Measurements from ENCODE around the gene PTPRN2.

DNA sequence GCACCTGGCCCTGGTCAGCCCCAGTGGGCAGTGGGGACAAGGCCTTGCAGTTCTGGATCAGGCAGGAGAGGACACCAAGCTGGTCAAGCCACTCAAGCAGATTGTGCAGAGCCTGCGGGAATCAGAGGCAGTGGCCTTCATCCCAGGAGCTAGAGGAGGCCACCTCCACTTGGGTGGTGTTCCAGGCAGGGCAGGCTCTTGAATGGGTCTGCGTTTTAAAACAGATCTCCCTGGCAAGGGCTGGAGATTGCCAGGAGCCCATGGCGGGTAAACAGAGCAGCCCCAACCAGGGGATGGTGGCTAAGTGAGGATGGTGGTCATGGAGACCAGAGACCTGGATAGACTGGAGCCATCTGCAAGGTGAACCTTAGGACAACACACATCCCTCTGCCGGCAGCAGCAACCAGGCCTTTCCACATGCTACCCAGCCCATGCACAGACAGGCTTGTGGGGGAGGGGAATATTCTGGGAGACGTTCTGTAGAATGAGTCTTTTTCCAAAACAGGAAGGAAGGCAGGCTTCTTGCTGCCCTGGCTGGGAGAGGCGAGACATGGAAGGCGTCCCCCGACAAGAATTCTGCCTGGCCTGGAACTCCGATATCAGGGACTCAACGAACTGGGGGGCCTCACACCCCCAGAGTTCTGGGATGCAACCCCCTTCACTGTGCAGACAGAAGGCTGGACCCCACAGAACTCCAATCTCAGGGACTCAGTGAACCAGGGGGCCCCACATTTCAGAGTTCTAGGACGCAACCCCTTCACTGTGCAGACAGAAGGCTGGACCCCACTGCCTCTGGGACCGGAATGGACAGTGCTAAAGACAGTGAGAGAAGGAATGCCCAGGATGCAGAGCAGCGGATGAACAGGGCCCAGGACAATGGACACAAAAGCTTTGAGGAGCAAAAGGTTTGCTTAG is 264.8 kb downstream of the PTPRN2 start:
- no peak for TF ChIP-seq EZH2 (IDR thresholded peaks at IDR 0.05; ENCODE audit: low read depth)
- TF ChIP-seq, protein P1, sequence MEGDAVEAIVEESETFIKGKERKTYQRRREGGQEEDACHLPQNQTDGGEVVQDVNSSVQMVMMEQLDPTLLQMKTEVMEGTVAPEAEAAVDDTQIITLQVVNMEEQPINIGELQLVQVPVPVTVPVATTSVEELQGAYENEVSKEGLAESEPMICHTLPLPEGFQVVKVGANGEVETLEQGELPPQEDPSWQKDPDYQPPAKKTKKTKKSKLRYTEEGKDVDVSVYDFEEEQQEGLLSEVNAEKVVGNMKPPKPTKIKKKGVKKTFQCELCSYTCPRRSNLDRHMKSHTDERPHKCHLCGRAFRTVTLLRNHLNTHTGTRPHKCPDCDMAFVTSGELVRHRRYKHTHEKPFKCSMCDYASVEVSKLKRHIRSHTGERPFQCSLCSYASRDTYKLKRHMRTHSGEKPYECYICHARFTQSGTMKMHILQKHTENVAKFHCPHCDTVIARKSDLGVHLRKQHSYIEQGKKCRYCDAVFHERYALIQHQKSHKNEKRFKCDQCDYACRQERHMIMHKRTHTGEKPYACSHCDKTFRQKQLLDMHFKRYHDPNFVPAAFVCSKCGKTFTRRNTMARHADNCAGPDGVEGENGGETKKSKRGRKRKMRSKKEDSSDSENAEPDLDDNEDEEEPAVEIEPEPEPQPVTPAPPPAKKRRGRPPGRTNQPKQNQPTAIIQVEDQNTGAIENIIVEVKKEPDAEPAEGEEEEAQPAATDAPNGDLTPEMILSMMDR (conservative IDR thresholded peaks at IDR 0.05): no peak

Data from PC-9 (cell line).